CD4-positive, alpha-beta T cell treated with Interleukin-21 for 1 hour (primary cell): ENCODE results near the gene RBM38.

Experiments used
- DNase-seq: peaks from one replicate; pipeline ENCODE4 v3.0.0-alpha.2; 2020

Gene RBM38

GRCh38 chr20:57439432-57439831 is 48.2 kb downstream of the RBM38 start:
- DNase-seq, result no peak

- no peak for DNase-seq
Measured at GRCh38 chr20:57439993-57440392, 48.8 kb downstream of the RBM38 start.

- DNase-seq, result no peak
Measured at GRCh38 chr20:57440678-57441509, 49.7 kb downstream of the RBM38 start.

- no peak for DNase-seq
Measured at GRCh38 chr20:57441510-57442154, 50.4 kb downstream of the RBM38 start.

GRCh38 chr20:57442158-57442887 is 51.1 kb downstream of the RBM38 start:
- DNase-seq, result no peak

GRCh38 chr20:57442888-57443239 is 51.7 kb downstream of the RBM38 start:
- no peak for DNase-seq

GRCh38 chr20:57443349-57444265 is 52.4 kb downstream of the RBM38 start:
- no peak for DNase-seq

- DNase-seq, result no peak
Measured at GRCh38 chr20:57444394-57445048, 53.3 kb downstream of the RBM38 start.

GRCh38 chr20:57445298-57445697 is 54.1 kb downstream of the RBM38 start:
- no peak for DNase-seq

- DNase-seq, result no peak
Measured at GRCh38 chr20:57445774-57446173, 54.6 kb downstream of the RBM38 start.

GRCh38 chr20:57448764-57449354 is 57.7 kb downstream of the RBM38 start:
- no peak for DNase-seq

- DNase-seq, result no peak
Measured at GRCh38 chr20:57449398-57450354, 58.5 kb downstream of the RBM38 start.

- DNase-seq, result peak; percentile 36
Measured at GRCh38 chr20:57450419-57450818, 59.2 kb downstream of the RBM38 start.

- DNase-seq, result no peak
Measured at GRCh38 chr20:57450931-57451330, 59.7 kb downstream of the RBM38 start.

GRCh38 chr20:57451431-57451794 is 60.2 kb downstream of the RBM38 start:
- DNase-seq, result no peak

GRCh38 chr20:57451795-57452661 is 60.8 kb downstream of the RBM38 start:
- peak; percentile 17 for DNase-seq

GRCh38 chr20:57455386-57455785 is 64.2 kb downstream of the RBM38 start:
- DNase-seq, result no peak

GRCh38 chr20:57456116-57456515 is 64.9 kb downstream of the RBM38 start:
- DNase-seq, result no peak

- DNase-seq, result no peak
Measured at GRCh38 chr20:57457243-57458095, 66.3 kb downstream of the RBM38 start.
